ENCODE results near the gene ZNF283.
"Not testable (repeated sequence)": the region's sequence is repeated elsewhere in the genome, so short reads cannot be mapped to it uniquely, and the experiment has no call there.

ZNF283 gene

GRCh38 chr19:43858174-43858573, 31.1 kb downstream of the ZNF283 start:
- DNase-seq (ENCODE audit: low read depth), result no peak

DNA sequence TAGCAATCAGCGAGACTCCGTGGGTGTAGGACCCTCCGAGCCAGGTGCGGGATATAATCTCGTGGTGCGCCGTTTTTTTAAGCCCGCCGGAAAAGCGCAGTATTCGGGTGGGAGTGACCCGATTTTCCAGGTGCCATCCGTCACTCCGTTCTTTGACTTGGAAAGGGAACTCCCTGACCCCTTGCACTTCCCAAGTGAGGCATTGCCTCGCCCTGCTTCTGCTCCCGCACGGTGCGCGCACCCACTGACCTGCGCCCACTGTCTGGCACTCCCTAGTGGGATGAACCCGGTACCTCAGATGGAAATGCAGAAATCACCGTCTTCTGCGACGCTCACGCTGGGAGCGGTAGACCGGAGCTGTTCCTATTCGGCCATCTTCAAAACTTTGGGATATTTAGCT, 39.8 kb downstream of the ZNF283 start:
- not testable (repeated sequence) for DNase-seq (ENCODE audit: low read depth)

GRCh38 chr19:43872547-43873336, 45.6 kb downstream of the ZNF283 start:
- DNase-seq (ENCODE audit: low read depth), result no peak

DNA sequence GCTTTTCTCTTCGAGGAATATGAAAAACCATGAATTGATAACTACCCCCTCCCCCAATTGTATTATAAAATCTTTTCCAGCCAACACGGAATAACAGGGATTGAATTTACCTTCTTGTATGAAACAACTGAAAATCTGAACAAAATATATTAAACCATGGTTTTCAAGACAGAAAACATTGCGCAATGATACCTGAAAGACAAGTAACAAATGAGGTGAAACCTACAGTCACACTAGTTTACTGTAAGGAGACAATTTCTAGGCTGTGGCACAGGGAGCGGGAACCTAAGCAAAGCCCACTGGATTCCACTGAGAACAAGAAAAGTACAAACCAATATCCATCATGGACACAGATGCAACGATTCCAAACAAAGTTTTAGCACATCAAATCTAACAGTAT, 53.4 kb downstream of the ZNF283 start:
- DNase-seq (ENCODE audit: low read depth), result no peak

DNA sequence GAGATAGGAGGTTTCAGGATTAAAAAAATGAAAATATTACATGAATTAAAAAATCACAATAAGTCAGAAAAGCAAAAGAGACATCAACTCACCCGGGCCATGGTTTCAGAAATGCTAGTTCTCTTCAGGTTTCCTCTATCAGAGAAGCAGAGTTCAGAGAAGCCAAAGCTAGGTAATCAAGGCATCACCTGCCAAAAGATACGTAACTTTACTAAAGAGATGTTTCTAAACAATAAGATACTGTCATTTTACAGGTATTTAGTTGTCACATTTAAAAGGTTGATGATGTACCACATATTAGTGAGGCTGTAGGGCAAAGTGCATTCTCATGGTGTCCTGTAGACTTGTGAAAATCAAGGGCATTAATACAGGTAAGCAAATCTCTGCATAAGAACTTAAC, 56.7 kb downstream of the ZNF283 start, which contains the start of gene ZNF404:
TSS of gene ZNF404 (minus strand) at position 101 of the 400 bp plus-strand sequence.
- no peak for DNase-seq (ENCODE audit: low read depth)

GRCh38 chr19:43895727-43896308, 68.7 kb downstream of the ZNF283 start:
- no peak for DNase-seq (ENCODE audit: low read depth)

Measured in stimulated activated CD8-positive, alpha-beta memory T cell treated with anti-CD3 and anti-CD28 coated beads, Interleukin-15, amount 100 ng/mL, for 24 hours (primary cell).